HG02588 (cell line): ENCODE results near the gene TSSK6.

Source experiments
- ATAC-seq: cut with Tn5 transposase; IDR thresholded peaks from one replicate; pipeline ENCODE4 v1.9.1; 2021; ENCODE audit warnings: mild to moderate bottlenecking, moderate library complexity; ENCODE audit not compliant: unreplicated experiment

Gene TSSK6

DNA sequence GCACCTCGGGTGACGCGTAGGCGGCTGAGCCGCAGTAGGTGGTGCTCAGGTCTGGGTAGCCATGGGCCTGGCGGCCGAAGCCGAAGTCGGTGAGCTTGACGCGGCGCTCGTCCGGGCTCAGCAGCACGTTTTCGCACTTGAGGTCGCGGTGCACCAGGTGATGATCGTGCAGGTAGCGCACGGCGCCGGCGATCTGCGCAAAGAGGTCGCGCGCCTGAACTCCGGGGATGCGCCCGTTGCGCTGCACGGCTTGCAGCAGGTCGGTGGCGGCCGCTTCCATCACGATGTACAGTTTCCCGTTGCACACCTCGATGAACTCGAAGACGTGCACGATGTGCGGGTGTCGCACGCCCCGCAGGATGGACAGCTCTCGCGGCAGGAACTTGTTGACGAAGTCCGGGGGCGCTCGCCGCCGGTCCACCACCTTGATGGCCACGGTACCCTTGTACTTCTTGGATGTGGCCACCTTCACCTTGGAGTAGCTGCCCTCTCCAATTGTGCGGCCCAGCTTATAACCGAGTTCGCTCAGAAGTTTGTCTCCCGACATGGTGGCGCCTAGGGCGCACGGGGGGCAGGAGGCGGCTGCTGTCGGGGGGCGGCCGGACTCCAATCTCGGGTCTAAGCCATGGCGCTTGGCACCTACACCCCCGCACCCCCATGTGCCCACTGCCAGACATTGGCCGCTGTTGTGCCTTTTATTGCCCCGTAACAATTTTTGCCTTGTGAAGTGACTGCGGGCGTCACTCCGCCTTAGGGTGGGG is at the start of gene TSSK6:
TSSK6 (minus strand) TSS at position 668 of the 761 bp plus-strand sequence; CDS start at position 547, 121 bp downstream.
- ATAC-seq = no peak

GRCh38 chr19:19563348-19563848 is 48.0 kb upstream of the TSSK6 start:
- no peak for ATAC-seq

DNA sequence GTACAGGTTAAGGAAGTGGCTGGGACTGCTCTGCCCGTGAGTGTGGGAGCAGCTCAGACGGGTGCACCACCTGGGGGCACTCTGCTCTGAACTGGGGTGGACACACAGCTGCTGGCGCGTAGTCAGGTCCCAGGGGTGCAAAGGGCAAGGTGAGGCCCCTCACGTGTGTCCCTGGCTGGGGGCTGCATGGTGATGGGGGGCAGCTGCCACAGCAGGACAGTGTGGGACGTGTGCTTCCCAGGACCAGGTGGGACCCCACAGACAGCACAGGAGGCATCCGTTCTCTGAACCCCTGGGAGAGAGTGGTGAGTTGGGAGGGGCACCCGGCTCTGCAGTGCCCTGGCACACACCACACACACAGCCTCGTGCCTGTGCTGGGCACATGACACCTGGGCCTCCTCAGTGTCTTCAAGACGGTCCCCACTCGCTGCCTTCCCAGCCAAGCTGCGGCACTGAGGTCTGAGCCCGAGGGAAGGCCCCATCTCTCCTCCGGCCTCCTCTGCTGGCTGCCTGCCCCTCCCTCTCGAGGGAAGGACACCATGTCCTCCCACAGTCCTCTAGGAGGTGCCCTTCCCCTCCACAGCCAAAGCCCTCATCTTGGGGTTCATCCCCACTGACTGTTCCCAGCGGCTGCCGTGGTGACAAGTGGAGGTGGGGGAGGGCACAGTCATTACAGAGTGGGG is 47.5 kb upstream of the TSSK6 start:
- ATAC-seq = no peak

DNA sequence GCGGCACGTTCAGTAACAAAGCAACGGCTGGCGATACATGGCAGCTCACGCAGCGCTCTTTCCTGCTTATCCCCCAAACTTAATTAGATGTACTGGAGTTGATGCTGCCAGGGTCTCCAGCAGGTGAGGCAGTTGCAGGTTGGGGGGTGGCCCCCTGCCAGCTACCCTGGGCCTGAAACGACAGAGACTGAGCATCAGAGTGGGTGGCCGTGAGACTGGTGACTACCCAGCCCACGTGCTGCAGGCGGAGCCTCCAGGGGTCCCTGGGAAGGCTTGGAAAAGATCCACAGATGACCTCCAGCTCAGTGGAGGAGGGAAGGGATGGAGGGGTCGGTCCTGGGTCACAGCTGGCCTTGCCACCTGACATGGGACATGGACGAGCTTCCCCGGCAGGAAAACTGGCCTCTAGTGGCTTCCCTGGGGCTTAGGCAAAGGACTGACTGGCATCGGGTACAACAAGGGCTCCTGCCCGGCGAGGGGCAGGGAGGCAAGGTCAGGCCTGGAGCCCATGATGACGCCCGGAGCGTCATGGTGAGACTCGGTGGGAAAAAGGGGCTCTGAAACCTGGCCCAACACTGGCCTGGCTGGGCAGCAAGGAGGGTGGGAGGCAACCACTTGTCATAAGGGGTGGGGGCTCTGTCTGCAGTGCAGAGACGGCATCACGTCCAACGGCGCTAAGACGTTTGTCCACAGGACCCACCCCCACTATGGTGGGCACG is 46.8 kb upstream of the TSSK6 start:
- ATAC-seq = no peak

DNA sequence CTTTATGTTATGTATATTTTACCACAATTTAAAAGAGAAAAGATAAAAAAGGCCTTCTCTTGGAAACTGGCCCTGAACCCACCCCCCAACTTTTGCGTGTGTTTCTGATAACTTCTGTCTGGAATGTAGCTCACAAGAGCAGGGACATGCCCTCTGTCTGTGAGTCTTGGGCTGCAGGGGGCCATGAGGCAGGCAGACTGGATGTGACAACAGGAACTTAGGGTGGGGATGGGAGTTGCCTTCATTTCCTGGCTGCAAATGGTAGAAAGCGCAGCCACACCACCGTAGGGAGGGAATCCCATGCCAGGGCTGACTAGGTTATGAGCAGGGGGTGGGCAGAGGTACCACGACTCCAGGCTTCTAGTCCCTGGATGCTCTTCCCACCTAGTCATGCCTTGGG is 44.6 kb upstream of the TSSK6 start:
- ATAC-seq = no peak

DNA sequence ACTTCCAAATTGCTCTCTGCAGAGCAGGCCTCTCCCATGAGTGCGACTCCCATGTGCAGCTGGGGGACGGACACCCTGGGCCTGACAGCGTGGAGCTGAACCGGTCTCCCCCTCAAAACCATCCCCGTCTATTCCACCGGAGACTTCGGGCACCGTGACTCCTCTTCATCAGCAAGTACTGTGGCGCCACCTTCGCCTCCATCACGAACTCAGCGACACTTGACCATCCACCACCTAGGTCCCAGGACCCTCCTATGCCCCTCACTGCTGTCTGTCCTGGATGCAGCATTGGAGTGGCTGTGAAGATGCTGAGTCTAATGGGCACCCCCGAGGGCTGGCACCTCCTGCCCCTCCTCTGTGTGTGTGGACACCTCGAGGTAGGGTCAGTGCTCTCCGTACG is 43.3 kb upstream of the TSSK6 start:
- no peak for ATAC-seq

DNA sequence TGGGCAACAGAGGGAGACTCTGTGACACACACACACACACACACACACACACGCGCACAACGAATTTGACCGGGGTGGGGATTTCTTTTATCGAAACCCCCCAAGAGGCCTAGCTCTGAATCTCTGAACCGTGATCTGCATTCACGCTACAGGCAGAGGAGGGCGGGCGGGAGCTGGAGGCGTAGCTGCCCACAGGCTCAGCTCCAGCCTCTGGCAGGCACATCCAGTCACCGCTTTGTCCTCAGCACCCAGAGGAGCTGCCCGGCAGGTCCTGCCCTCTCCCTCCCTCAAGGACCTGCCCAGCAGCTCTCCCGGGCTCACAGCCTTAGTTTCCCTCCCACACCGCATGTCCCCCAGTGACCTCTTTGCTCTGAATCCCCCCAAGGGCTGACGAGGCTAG is 42.7 kb upstream of the TSSK6 start:
- ATAC-seq = no peak

DNA sequence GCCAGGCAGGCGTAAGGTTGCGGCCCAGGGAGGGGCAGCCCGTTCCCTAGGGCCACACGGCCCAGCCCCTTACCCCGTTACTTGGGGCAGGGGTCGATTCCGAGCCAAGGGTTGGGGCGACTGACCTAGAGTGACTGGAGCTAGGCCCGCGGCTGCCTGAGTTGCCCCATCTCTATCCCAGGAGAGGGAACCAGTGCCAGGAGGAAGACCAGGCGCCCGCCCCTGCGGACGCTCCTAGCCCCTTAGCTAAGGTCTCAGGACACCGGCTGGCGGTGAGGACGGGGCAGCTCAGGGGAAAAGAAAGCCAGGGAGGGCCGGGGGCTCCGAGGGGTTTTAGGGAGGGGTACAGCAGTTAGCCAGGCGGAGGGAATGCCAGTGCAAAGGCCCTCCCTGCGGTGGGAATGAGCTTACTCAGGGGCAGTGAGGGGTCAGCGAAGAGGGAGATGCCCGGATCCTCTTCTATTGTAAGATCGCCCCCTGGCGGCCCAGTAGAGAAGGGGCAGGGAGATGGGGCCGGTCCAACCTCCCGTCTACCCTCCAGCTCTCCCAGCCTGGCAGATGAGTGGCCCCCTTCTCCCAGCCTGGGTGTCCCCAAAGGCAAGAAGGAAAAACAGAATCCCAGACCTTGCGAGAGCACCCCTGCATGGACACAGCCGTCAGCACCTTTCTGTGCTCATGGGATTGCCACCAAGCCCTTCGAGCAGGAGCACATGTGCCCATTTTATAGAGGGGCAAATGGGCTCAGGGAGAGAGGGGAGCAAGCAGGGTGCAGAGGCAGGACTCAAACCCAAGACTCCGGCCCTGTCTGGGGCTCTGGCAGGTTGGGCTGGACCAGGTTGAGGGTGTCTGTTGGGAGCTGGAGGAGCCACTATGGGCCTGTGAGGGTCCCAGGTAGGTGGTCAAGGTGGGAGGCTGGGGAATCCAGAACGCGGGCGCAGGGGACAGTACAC is 39.0 kb upstream of the TSSK6 start:
- ATAC-seq = no peak

GRCh38 chr19:19553670-19554069 is 38.3 kb upstream of the TSSK6 start:
- no peak for ATAC-seq

DNA sequence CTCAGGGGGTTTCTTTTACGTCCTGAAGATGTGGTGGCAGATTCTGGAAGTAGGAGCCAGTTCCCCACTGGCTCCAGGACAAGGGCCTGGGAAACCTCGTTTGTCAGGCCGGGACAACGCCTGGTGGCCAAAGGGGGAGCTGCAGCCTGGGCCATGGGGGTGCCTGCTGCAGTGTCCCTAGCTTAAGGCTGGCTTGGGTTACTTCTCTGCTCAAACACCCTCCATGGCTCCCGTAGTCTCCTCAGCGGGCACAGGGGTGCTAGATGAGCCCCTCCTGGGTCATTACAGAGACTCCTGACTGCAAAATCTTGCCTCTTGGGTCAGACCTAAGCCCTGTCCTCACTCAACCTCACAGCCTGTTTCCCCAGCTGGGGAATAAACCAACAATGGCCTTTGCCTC is 37.5 kb upstream of the TSSK6 start:
- no peak for ATAC-seq

DNA sequence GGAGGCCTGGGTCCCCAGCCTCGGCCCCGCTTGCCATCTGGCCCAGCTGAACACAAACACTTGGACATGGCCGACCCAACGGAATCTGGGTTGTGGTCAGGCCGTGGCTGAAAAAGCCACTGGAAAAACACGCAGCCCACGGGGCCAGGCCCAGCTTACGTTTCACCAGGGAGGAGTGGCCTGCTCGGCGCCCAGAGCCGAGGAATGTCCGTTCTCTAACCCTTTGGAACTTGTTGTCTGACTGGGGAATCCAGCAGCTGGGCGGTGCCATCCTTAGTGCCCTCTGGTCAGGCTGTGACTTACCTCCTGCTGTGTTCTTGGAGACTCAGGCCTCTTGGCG is 36.5 kb upstream of the TSSK6 start:
- ATAC-seq = no peak

DNA sequence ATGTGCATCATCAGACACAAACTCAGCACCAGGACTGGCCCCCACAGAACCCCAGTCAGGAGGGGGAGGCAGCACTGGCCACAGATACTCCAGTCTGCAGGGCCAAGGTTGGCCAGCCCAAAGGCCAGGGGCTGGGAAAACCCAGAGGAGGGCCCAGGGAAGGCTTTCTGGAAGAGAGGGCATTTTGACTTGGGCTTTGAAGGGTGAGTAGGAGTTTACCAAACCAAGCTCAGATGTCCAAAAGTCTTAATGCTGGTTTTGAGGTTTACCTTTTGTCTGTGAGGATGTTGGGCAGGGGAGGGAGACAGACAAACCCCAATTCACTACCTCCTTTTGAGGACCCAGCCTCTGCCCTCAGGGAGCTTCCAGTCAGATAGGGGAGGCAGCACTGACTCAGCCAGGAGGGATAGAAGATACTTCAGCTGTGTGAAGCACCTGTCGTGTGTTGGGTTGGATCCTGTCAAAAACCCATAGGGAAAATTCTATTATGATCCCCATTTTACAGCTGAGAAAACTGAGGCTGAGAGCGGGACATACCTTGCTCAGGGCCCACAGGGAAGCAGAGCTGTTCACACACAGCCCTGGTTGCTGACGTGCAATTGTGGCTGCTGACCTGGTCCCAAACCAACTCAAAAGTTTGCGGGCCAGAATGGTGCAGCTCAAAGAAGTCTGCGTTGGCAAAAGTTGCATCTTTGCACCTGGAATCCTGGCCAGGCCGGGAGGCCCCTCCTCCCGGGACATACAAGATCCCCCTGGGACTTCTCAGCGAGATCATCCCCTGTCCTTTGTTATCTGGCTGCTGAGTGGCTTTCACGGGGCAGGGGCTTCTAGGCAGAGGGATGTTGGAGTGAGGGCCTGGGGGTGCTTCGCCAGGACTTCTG is 35.9 kb upstream of the TSSK6 start:
- no peak for ATAC-seq

- no peak for ATAC-seq
Measured at GRCh38 chr19:19550485-19550929, 35.2 kb upstream of the TSSK6 start.

DNA sequence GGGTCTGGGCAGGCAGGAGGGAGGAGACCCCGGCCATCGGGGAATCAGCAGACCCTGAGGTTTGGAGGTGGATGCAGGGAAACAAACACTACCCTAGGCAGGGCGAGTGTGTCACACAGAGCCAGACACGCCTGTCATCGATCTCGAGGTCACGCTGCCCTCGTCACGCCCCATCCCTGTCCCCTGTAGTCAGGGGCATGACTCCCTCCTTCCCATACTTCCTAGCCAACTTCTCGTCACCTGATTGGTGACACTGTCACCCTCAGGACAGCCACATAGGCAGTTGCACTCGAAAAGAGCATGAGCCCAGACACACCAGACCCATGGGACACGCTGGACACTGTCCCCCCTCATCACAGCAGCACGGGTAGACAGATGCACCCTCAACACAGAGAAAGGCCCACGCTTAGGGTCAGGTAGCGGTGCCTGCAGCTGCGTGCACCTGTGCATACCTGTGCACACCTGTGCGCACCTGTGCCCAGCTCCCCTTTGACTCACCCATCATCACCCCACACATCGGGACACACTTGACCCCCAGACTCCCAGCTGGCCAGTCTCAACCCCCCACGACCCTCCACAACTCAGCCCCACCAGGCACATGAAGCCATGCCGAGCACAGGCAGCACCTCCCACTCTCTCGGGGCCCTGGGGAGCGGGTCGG is 34.6 kb upstream of the TSSK6 start:
- no peak for ATAC-seq

GRCh38 chr19:19548915-19549759 is 33.8 kb upstream of the TSSK6 start:
- ATAC-seq = no peak

DNA sequence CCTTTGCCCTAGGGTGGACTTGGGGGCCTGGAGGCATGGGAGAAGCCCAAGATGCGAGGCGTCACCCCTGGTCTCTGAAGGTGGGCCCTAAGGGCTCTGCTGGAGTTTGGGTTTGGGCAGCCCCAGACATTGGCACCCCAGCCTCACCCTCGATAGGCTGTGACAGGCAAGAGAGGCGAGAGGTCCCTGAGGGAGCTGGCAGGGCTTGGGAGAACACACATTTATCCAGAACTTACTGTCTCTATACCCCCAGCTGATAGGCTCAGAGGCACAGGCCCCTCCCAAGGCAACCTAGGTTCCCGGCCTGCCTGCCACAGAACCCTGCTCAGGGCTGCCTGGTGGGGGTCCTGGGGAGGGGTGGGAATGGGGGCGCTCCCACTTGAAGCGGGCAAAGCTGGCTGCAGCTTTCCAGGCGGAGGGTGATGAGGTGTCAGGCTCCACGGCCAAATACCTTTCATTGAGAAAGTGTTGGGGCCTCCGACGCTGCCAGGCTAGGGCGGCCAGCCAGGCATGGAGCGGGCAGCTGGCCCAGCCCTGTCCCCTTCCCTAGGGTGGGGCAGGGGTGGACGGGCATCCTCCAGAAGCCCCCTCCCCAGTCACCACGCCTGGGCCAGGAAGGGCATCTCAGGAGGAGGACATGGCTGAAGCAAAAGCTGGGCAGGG is 32.5 kb upstream of the TSSK6 start:
- ATAC-seq = no peak

- no peak for ATAC-seq
Measured at GRCh38 chr19:19546751-19547162, 31.4 kb upstream of the TSSK6 start.

DNA sequence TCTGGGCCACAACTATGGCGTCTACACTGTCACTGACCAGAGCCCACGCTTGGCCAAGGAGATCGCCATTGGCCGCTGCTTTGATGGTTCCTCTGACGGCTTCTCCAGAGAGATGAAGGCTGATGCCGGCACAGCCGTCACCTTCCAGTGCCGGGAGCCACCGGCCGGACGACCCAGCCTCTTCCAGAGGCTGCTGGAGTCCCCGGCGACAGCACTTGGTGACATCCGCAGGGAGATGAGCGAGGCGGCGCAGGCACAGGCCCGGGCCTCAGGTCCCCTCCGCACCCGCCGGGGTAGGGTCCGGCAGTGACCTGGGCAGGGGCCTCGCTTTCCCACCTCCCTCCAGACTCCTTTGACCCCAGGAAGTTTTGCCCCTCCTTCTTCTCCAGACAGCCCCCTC is 30.4 kb upstream of the TSSK6 start:
- ATAC-seq = no peak
